ENCODE results near the gene FRMD1. TPM values are rescaled to one million over a fixed set of nuclear protein-coding genes. Genes with fewer than 3 reads are reported as not detected.

The FRMD1 gene
- total and polyA plus RNA-seq, 2 of the 8 experiments (the other 6 are each of a cell fraction or from before 2014, with no cell fraction given): 0.36 TPM; not detected in 1

DNA sequence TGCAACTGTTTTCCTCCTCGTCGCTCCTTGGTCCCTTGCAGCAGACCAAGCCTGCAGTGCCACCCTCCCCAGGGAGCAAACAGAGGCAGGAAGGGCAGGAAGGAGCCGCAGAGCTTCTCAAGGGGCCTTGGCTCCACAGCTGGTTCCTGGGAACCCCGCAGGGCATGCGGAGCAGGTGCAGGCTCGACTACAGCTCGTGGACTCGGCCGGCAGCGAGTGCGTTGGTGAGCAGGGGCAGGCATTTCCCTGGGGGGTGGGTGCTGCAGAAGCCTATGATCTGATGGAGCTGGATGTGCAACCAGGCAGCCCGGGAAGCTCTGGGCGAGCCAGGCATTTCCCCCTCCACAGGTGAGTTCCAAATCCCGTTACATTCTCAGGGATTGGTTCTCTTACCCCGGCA, 37.1 kb downstream of the FRMD1 start:
- Histone ChIP-seq H3K27ac (ENCODE audit: low read depth, low read length) (no peak overlapping the region), H3K4me2 (ENCODE audit: insufficient read depth in 1 of 2, low read depth in 2 of 2, low read length in 2 of 2) (no peak overlapping the region), H3K9ac (replicated peaks in 1 of 4; ENCODE audit: extremely low read depth in 1 of 4, low read depth in 3 of 4, low read length in 3 of 4) (no peak overlapping the region), H2AFZ (ENCODE audit: low read length) (no peak overlapping the region), H4K20me1 (replicated peaks in 1 of 2; ENCODE audit: control insufficient read depth in 1 of 2, insufficient read depth in 2 of 2, low read length in 2 of 2) (no peaks in the 10 kb centered on the region), H3K4ac (replicated peaks; ENCODE audit: insufficient read length, low read depth, low read length) (no peak overlapping the region), H3K9me3 (ENCODE audit: insufficient read depth in 2 of 2, low read depth in 1 of 2, low read length in 1 of 2) (peaks cover 30 to 42% of the 10 kb centered on the region in 2 experiments), H3K79me1 (ENCODE audit: low read depth, low read length) (no peaks in the 10 kb centered on the region), H2BK20ac (ENCODE audit: low read length) (no peak overlapping the region), H3K56ac (replicated peaks; ENCODE audit: insufficient read length, low read depth, low read length) (no peak overlapping the region), H3K14ac (ENCODE audit: insufficient read length) (no peak overlapping the region), H3K36me3 (ENCODE audit: control insufficient read depth in 2 of 4, insufficient read depth in 4 of 4, low read length in 3 of 4) (peaks cover 0 to 2% (median 0%) of the 10 kb centered on the region in 4 experiments; a peak in 2 of 8 replicates), H2BK15ac (ENCODE audit: low read length) (no peak overlapping the region), H2BK120ac (replicated peaks; ENCODE audit: low read depth, low read length) (no peak overlapping the region), H4K91ac (replicated peaks; ENCODE audit: insufficient read length, low read length) (no peak overlapping the region), H3K4me3 (ENCODE audit: extremely low read depth in 1 of 4, insufficient read depth in 2 of 4, low read depth in 3 of 4, low read length in 4 of 4) (no peak overlapping the region), H3K79me2 (ENCODE audit: control insufficient read depth in 1 of 2, insufficient read depth in 2 of 2, low read length in 2 of 2) (no peaks in the 10 kb centered on the region), H2BK5ac (ENCODE audit: low read depth, low read length) (no peak overlapping the region), H2AK5ac (ENCODE audit: low read depth, low read length) (no peak overlapping the region), H3K4me1 (replicated peaks in 1 of 4; ENCODE audit: control insufficient read depth in 3 of 4, insufficient read depth in 4 of 4, low read length in 3 of 4) (no peaks in the 10 kb centered on the region), H3K18ac (ENCODE audit: extremely low read depth, low read length) (no peak overlapping the region; the same call in 1 of the 2 replicates), H2BK12ac (ENCODE audit: low read depth, low read length) (no peak overlapping the region), H3K23me2 (ENCODE audit: low read depth, low read length) (no peaks in the 10 kb centered on the region), H3K27me3 (replicated peaks in 1 of 4; ENCODE audit: control insufficient read depth in 3 of 4, extremely low read depth in 1 of 4, insufficient read depth in 3 of 4, low read length in 3 of 4) (no peaks in the 10 kb centered on the region), H4K5ac (ENCODE audit: insufficient read length, low read depth, low read length) (no peak overlapping the region), H4K8ac (ENCODE audit: extremely low read depth, insufficient read depth, low read length) (no peak overlapping the region), H3K23ac (ENCODE audit: insufficient read length) (no peak overlapping the region)
- TF ChIP-seq TBP (IDR thresholded peaks at IDR 0.05; ENCODE audit: low read depth, low read length): no peak
- TF ChIP-seq RXRA (IDR thresholded peaks at IDR 0.05; ENCODE audit: insufficient read depth, low read depth, low read length): no peak
- TF ChIP-seq KDM4A (IDR thresholded peaks at IDR 0.05; ENCODE audit: low read depth, low read length, severe bottlenecking): no peak
- no peak for TF ChIP-seq CHD1 (IDR thresholded peaks at IDR 0.05; ENCODE audit: low read depth, low read length)
- no peak for TF ChIP-seq POLR2AphosphoS5 (IDR thresholded peaks at IDR 0.05; ENCODE audit: low read depth, low read length)
- TF ChIP-seq KDM1A (IDR thresholded peaks at IDR 0.05; ENCODE audit: borderline replicate concordance, low read length): no peak
- 94% methylated on average over 15 of the region's 15 CpGs; no CpG with 5 or more reads in 1 of the 2 experiments for WGBS, 2 experiments (ENCODE audit: extremely low coverage in 1 of 2, insufficient coverage in 1 of 2, insufficient read length in 1 of 2, insufficient replicate concordance in 2 of 2, low coverage in 1 of 2, low lambda C conversion rate in 2 of 2, missing lambda C conversion rate in 1 of 2)
- no peak for FAIRE-seq
- CTCF ChIA-PET (ENCODE audit: partially characterized antibody): interaction anchor here (0.6 to 2.1 kb wide), 4 partner anchors 18 to 278 kb away, joined by 3 to 8 read pairs (median 3); partner anchors contain the start of gene DACT2
- POLR2A ChIA-PET (ENCODE audit: partially characterized antibody): no interaction called here
- DNase-seq (ENCODE audit: low read depth in 1 of 2, low spot score in 2 of 2): peak in 1 of 2 experiments; percentile 41
